Fibroblast of gingiva (primary cell): ENCODE data around the gene TAP2.
A peak's percentile ranks its signal among the peaks of the same experiment; 100 is the strongest.
"Not testable (repeated sequence)": the region's sequence is repeated elsewhere in the genome, so short reads cannot be mapped to it uniquely, and the experiment has no call there.

ENCODE experiments used
- DNase-seq: peaks from one replicate; pipeline ENCODE4 v3.0.0-alpha.2; 2011; ENCODE audit warnings: low read depth

TAP2 gene

GRCh38 chr6:32835167-32835893 is 3.2 kb downstream of the TAP2 start:
- no peak for DNase-seq

- no peak for DNase-seq
Observed at GRCh38 chr6:32833664-32834063, 4.9 kb downstream of the TAP2 start.

GRCh38 chr6:32832535-32832934 is 6.0 kb downstream of the TAP2 start:
- no peak for DNase-seq

GRCh38 chr6:32830936-32831335 is 7.6 kb downstream of the TAP2 start:
- no peak for DNase-seq

GRCh38 chr6:32830017-32830416 is 8.5 kb downstream of the TAP2 start:
- DNase-seq, result no peak

GRCh38 chr6:32829495-32829894 is 9.0 kb downstream of the TAP2 start:
- DNase-seq, result no peak

GRCh38 chr6:32827025-32827424 is 11.5 kb downstream of the TAP2 start:
- DNase-seq, result no peak

GRCh38 chr6:32825966-32826365 is 12.6 kb downstream of the TAP2 start:
- peak; percentile 74 for DNase-seq

GRCh38 chr6:32819729-32820128 is 18.8 kb downstream of the TAP2 start:
- DNase-seq, result peak; percentile 69

GRCh38 chr6:32818867-32819266 is 19.7 kb downstream of the TAP2 start:
- DNase-seq, result no peak

- DNase-seq, result no peak
Observed at GRCh38 chr6:32816746-32817204, 21.8 kb downstream of the TAP2 start, which contains the start of gene HLA-DOB. Gene HLA-DOB (minus strand): TSS chr6:32817002. CDS start chr6:32816951, 51 bp downstream.

- no peak for DNase-seq
Observed at GRCh38 chr6:32815996-32816395, 22.5 kb downstream of the TAP2 start.

GRCh38 chr6:32815115-32815514 is 23.4 kb downstream of the TAP2 start:
- no peak for DNase-seq

GRCh38 chr6:32814145-32814544 is 24.4 kb downstream of the TAP2 start:
- no peak for DNase-seq

GRCh38 chr6:32809171-32809570 is 29.4 kb downstream of the TAP2 start:
- DNase-seq, result no peak

GRCh38 chr6:32807020-32807580 is 31.4 kb downstream of the TAP2 start:
- no peak for DNase-seq

- DNase-seq, result not testable (repeated sequence)
Observed at GRCh38 chr6:32805404-32805803, 33.1 kb downstream of the TAP2 start.

GRCh38 chr6:32803416-32803815 is 35.1 kb downstream of the TAP2 start:
- DNase-seq, result no peak

- no peak for DNase-seq
Observed at GRCh38 chr6:32799740-32800139, 38.8 kb downstream of the TAP2 start.

GRCh38 chr6:32799168-32799567 is 39.4 kb downstream of the TAP2 start:
- no peak for DNase-seq

GRCh38 chr6:32796848-32797776 is 41.4 kb downstream of the TAP2 start:
- DNase-seq, result peak; percentile 44

GRCh38 chr6:32794510-32794909 is 44.0 kb downstream of the TAP2 start:
- DNase-seq, result no peak
